Fibroblast of peridontal ligament (primary cell): Measurements from ENCODE around the gene SLC25A48.
"Not testable (repeated sequence)": the region's sequence is repeated elsewhere in the genome, so short reads cannot be mapped to it uniquely, and the experiment has no call there.

Experiments used
- DNase-seq: peaks from one replicate; pipeline ENCODE4 v3.0.0-alpha.2; 2010; ENCODE audit errors: extremely low read depth

The SLC25A48 gene

DNA sequence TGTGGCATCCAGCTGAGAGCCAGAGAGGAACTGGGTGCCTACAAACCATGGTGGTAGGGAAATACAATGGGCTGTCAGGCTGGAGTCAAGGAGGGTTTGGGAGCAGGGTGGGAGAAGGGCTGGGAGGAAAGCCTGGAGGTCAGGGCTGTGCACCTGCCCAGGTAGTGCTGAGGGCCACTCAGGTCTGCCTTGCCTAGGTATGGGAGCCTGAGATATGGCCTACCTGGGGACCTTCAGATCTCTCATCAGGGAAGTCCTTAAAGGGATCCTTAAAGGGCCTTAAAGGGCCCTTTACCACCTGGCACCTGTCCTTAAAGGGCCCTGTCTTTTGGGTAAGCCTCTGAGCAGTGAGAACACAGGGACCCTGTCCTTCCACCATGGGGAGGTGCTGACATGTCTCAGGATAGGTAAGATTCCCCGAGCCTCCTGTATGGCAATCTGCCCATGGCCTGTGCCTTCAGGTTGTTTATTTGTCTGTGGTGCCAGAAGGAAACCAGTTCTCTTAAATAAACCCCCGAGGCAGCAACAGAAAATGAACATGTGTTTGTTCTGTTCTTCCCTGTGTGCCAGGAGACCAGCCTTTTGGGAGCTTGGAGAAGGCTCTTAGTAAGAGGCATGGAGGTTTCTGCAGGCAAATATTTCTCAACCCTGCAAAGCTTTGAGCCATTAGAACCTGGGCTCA is 23.3 kb downstream of the SLC25A48 start:
- no peak for DNase-seq

DNA sequence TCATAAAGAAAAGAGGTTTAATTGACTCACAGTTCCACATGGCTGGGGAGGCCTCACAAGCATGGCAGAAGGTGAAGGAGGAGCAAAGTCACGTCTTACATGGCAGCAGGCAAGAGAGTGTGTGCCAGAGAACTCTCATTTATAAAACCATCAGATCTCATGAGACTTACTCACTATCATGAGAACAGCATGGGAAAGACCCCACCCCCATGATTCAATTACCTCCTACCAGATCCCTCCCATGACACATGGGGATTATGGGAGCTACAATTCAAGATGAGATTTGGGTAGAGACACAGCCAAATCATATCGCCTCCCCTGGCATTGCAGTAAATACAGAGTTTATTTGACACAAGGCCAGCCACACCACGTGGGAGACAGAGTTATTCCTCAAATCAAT is 24.7 kb downstream of the SLC25A48 start:
- not testable (repeated sequence) for DNase-seq

- no peak for DNase-seq
These were observed 25.2 kb downstream of the SLC25A48 start for GRCh38 chr5:135859641-135860040.

DNA sequence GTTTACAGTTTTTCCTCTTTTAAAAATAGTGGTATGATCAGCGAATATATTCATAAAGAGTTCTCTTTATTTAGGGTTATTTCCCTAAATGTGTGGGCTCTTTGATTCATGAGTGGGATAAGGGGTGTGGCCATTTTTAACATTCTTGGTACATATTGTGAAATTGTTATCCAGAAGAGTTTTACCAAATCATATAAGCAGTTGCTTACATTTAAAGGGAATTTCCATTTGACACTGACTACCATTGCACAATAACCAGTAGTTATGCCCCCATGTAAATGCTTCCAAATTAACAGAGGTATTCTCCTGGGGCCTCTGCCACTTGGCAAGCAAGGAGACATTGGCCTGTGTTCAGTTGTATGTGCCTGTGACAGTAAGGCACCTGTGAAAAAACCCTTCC is 27.2 kb downstream of the SLC25A48 start:
- no peak for DNase-seq

DNA sequence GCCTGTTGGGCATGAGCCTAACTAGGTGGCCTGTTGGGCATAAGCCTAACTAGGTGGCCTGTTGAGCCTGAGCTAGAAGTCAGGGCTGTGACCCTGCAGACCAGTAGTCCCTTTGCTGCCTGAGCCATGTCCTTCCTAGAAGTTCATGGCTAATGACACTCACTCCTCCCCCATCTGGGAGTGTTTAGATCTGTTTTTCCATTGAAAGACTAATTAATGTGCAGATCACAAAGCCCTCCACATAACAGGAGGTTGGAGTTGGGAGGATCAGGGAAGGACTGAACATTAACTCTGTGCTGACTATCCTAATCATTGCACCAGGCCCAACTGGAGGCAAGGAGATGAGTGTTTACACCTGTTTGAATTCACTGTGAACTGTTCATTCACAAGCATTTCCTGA is 27.6 kb downstream of the SLC25A48 start:
- no peak for DNase-seq

GRCh38 chr5:135862744-135863143 is 28.3 kb downstream of the SLC25A48 start:
- DNase-seq, result no peak

- no peak for DNase-seq
These were observed 30.3 kb downstream of the SLC25A48 start for GRCh38 chr5:135864503-135865435.

- no peak for DNase-seq
These were observed 31.6 kb downstream of the SLC25A48 start for GRCh38 chr5:135866016-135866415.

DNA sequence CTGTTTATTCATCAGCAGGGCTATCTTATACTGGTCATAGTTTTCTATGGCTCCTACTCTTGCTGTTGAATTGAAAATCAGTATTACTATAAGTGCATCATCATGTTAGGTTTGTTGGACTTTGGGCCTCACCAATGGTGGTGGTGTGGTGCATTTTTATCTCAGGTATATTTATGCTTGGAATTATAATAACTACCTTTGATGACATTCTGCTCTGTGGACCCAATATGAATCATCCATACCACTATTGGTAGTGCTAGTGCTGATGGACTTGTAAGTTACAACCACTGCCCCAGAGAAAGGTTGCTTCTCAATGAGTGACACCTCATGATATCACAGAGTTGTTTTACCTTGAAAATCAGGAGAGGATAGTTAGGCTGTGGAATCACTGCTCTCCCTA is 33.1 kb downstream of the SLC25A48 start:
- no peak for DNase-seq

DNA sequence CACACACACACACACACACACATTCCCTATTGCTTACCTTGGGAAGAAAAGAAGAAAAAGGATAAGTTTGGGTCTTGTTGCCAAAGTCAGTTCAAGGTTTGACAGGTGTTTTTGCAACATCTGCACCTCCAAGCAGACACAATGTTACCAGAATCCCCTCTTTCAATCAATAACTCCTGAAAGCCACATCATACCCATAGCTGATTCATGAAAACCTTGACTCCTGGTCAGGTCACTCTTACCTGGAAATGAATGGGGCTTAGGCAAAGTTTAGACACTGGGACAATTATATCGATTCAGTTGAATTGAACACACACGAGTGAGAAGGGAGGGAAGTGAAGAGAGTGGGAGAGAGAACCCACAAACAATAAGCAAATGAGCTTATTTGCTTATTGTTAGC is 34.2 kb downstream of the SLC25A48 start:
- no peak for DNase-seq

DNA sequence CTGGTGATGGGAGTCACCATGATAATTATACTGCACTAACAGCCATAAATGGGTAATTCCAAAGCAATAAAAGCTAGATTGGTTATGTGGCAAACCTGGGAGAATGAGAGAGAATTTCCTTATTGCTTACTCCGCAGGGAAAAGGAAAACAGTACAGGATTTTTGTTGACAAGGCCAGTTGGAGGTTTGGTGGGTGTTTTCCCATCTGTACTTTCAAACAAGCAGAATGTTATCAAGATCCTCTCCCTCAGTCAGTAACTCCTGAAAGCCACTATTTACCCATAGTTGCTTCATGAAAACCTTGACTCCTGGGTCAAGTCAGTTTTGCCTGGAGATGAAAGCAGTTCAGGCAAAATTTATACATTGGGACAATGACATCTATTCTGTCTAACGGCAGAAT is 34.8 kb downstream of the SLC25A48 start:
- no peak for DNase-seq

DNA sequence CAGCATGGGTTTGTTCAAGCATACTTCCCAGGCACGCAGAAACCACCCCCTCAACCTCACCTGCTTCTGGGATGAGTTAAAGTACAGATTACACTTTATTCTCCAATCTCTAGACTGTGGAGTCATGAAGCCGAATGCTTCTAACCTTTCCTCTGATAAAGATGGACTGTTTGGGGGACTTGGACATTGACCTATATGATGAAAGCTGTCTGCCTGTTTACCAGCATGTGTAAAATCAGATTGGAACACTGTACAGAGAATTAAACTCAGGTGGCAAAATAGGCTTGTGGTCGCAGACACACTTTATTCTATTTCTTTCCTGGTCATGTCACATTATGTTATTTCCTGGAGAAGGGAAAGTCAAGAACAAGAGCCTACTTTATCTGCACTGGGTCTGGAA is 35.5 kb downstream of the SLC25A48 start:
- no peak for DNase-seq

GRCh38 chr5:135871268-135871915 is 36.9 kb downstream of the SLC25A48 start:
- no peak for DNase-seq

GRCh38 chr5:135873831-135874230 is 39.4 kb downstream of the SLC25A48 start:
- no peak for DNase-seq

- no peak for DNase-seq
These were observed 40.0 kb downstream of the SLC25A48 start for GRCh38 chr5:135874461-135874860.

GRCh38 chr5:135875567-135875966 is 41.1 kb downstream of the SLC25A48 start:
- DNase-seq, result no peak

- no peak for DNase-seq
These were observed 41.7 kb downstream of the SLC25A48 start for GRCh38 chr5:135876146-135876545.

GRCh38 chr5:135877570-135878155 is 43.2 kb downstream of the SLC25A48 start:
- DNase-seq, result no peak

DNA sequence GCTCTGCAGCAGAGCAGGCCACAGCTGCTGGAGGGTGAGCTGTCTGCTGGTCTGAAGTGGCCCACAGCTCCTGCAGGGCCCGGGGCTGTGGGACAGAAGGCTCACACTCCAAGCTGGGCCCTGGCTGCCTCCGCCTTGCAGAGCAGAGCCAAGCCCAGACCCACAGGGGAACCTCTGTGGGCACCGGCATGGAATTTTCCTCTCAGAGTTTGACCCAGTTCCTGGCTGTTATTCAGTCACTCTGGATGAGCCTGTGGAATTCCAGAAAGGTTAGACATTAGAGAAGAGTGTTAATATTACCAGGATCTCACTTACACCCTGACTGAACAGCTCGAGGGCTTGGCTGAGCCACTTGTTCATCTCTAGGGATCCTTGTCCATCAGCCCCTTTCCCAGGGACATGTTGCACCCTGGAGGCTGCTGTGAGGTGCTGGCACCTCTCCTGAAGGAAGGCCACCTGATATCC is 43.7 kb downstream of the SLC25A48 start:
- no peak for DNase-seq

DNA sequence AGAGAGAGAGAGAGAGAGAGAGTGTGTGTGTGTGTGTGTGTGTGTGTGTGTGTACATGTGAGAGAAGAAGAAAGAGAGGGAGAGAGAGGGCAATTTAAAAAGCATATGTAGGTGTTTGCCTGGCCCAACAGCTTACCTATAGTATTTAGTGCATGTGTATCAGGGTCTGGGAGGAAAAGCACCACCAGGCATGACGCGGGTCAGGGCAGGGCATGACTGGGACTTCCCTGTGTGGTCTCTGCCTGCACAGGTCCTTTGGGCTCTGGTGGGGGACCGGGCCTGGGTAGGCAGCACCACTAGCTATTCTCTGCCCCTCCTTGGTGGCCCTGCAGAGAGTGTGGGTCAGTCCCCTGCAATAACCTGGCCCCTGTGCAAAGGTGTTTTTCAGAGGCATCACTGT is 45.1 kb downstream of the SLC25A48 start:
- no peak for DNase-seq

GRCh38 chr5:135880278-135880677 is 45.8 kb downstream of the SLC25A48 start:
- no peak for DNase-seq

DNA sequence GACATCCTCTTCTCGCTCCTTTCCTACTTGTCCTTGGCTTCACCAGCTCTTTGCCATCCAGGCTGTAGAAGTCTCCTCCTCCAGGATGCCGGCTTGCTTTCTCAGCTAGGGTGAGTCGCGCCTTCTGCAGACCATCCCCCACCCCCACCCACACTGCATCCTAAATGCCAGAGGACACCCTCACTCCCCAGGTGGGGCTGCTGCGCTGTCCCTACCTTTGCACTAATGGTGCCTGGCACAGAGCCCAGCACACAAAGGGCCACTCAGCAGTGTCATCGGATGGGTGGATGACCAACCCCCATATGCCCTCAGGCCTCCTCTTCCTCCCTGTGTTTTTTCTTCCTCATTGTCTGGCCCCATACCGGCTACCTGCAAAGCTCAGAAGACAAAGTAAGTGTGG is 46.3 kb downstream of the SLC25A48 start:
- no peak for DNase-seq
